PFSK-1 (cell line): Measurements from ENCODE around the gene POLA2.

Experiments
- POLR2AphosphoS5 ChIP-seq: IDR thresholded peaks from 2 replicates; pipeline ENCODE4 v1.6.1; 2012; ENCODE audit warnings: low read depth, mild to moderate bottlenecking, control low read depth, low read length, moderate library complexity
- REST ChIP-seq, 2 experiments: IDR thresholded peaks; 2 replicates each; pipeline versions ENCODE4 v1.6.1 to v1.8.0; 2011 to 2012; ENCODE audit warnings: low read depth in 2 of 2, low read length in 2 of 2, control low read depth in 1 of 2, inconsistent platforms in 1 of 2, mild to moderate bottlenecking in 1 of 2, moderate library complexity in 1 of 2; ENCODE audit not compliant: insufficient read depth in 1 of 2
- TAF1 ChIP-seq: IDR thresholded peaks from 2 replicates; pipeline ENCODE4 v1.6.1; 2012; ENCODE audit warnings: low read length, control low read depth, borderline replicate concordance; ENCODE audit not compliant: insufficient read depth

DNA sequence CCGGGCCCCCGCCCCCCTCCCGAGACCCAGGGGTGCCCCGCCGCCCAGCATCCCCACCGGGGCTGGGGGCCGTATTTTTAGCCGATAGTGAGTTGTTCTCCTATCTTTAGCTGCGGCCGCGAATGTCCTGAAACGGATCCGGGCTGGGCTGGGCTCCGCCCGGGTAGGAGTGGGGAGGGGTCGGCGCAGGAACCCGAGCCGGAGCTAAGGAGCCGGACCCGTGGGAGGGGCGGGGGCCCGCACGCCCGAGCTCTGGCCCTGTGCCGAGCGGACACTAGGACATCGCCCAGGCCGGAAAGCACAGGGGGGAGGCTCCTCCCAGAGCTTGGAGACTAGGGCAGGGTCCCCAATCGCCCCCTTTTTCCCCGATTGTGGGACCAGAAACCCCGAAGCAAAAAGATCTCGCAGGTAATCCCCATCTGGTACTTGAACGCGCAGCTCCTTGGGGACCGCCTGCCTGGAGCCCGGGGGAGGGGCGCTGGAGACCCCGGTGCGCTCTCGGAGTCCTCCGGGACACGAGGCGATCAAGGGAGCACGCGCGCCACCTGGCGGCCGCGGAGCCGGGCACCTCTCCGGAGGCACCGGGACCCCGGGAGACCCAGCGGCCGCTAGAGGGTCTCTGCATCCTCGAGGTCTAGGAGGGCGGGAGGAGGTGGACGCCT lies 53.6 kb downstream of the POLA2 start:
- TF ChIP-seq TAF1: no peak
- TF ChIP-seq REST (IDR thresholded peaks at IDR 0.05; ENCODE audit: insufficient read depth in 1 of 2, low read depth in 2 of 2, low read length in 2 of 2): no peak
- no peak for TF ChIP-seq POLR2AphosphoS5
